Thyroid gland (tissue), 4 donors: ENCODE data around the gene C1orf210. TPM values are rescaled to one million over a fixed set of nuclear protein-coding genes. Genes with fewer than 3 reads are reported as not detected.
A peak's percentile ranks its signal among the peaks of the same experiment; 100 is the strongest.

Experiments used
- DNase-seq, 2 donors: peaks; one replicate each; pipeline ENCODE4 v3.0.0-alpha.2; 2019
- H3K27ac ChIP-seq, 3 donors: fragments of 200-600 bp; sonication (generic); 1 replicate in 2 of 3; 2 replicates in 1 of 3; pipeline ENCODE4 v1.5.1; 2016 to 2019; ENCODE audit warnings: mild to moderate bottlenecking in 1 of 3, moderate library complexity in 1 of 3
- H3K27me3 ChIP-seq: fragments of 200-600 bp; sonication (generic); one replicate; pipeline ENCODE4 v1.5.1; 2019
- H3K36me3 ChIP-seq, 2 donors: fragments of 200-600 bp; sonication (generic); one replicate each; pipeline ENCODE4 v1.5.1; 2016 to 2019
- H3K4me1 ChIP-seq, 2 donors: fragments of 200-600 bp; sonication (generic); one replicate each; pipeline ENCODE4 v1.5.1; 2017 to 2019
- H3K4me3 ChIP-seq, 3 donors: fragments of 200-600 bp; sonication (generic); replicated peaks in 1 of 3; 1 replicate in 2 of 3; 2 replicates in 1 of 3; pipeline ENCODE4 v1.5.1; 2016; ENCODE audit warnings: mild to moderate bottlenecking in 1 of 3
- H3K9me3 ChIP-seq: fragments of 200-600 bp; sonication (generic); one replicate; pipeline ENCODE4 v1.5.1; 2017
- POLR2A ChIP-seq, 2 donors: fragments of 450-650 bp; IDR thresholded peaks; one replicate each; pipeline ENCODE4 v1.6.1; 2017; ENCODE audit warnings: antibody characterized with exemption in 2 of 2, mild to moderate bottlenecking in 2 of 2, moderate library complexity in 1 of 2
- WGBS, 2 donors: methylation state at CpG; one replicate each; pipeline ENCODE4 v1.1.5; 2017; 5-methylcytosine and 5-hydroxymethylcytosine counted together
- intact Hi-C: fragments of 100-400 bp; cut with DNase I; formaldehyde crosslinking; loops from one replicate; pipeline ENCODE4 v1.15.1; 2023
- total RNA-seq, 4 donors: library from RNA; depleted of rRNA; stranded (reverse); fragments of >200 nt; gene quantifications; one replicate each; pipeline ENCODE4 v1.2.3, GENCODE V29; 2016
- TF ChIP-seq, protein P1 (sequence below), 6 experiments: fragments of 200-600 bp in 3 of 6; fragments of 450-650 bp in 3 of 6; sonication (generic) in 3 of 6; IDR thresholded peaks; one replicate each; pipeline ENCODE4 v1.5.1; 2016 to 2019; ENCODE audit warnings: antibody characterized with exemption in 6 of 6, mild to moderate bottlenecking in 2 of 6, inconsistent platforms in 1 of 6, moderate library complexity in 1 of 6

Gene C1orf210
- 10 to 100 TPM; 22.7 to 49.7 (median 36.3) TPM for total RNA-seq

DNA sequence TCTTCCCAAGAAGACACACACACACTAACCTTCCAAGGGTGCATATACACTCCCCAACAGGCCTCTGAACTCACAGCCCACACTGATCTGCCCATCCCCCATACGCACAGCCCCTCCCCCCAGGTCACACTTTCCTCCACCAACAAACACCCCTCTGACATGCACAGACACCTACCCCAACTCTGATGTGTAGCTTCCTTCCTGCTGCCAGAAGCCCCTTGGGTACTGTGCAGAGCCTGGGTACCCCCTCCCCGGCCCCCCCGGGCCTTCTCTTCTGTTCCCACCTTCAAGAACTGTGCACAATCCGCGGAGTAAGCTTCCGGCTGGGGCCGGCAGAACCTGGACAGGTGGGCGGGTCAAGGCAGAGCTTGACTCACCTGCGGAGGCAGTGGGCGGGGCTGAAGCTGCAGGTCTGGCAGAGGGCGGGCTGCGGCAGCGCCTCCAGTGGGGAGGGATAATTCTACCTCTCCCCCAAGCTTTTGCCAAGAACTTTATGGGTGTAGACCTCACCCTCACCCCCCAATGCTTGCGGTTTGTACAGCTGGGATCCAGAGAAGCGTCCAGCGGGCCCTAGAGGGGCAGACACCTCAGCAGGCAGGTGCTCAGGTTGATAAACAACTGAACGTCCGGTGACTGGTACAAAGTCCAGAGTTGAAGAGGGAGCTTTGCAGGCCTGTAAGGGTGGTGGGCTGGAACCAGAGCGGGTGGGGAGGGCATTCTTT, at the start of gene C1orf210:
C1orf210 (minus strand) TSS at position 313 of the 722 bp plus-strand sequence. CDS start 2,311 bp downstream, outside the sequence.
- intact Hi-C loops: no loop called here
- H3K27ac ChIP-seq: peak within 1 kb of the TSS; percentile 40 to 91 (median 79)
- peak within 1 kb of the TSS in 2 of 3 donors; percentile 35 to 40 for H3K4me3 ChIP-seq

DNA sequence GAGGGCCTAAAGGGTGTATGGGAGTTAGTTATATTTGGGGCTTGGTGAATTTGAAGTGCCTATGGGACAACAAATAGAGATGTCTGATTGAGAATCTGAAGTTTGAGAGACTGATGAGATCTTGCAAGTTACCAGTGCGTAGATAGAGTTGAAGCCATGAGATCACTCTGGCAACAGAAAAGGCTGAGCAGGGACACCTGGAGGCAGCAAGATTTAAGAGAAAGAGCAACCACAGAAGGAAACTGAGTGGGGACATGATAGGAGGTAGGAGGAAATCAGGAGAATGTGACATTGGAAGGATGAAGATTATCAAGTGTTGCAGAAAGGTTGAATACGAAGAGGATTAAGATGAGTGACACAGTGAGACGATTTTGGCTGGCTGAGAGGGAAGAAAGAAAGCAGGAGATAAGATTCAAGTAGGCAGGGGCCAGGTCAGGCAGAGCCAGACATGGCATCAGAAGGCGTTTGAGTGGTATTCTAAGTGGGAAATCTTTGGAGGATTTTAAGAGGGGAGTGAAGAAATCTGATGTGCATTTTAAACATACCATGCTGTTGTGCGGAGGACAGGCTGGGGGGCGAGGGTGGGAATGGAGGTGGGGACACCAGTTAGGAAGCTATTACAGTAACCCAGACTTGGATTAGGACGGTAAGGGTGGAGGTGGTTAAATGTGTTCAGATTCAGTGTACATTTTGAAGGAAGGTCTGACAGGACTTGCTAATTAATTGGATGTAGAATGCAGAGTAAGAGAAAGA, 49.2 kb upstream of the C1orf210 start:
- H3K27ac ChIP-seq: no peak overlapping the region
- no peak for DNase-seq
- TF ChIP-seq POLR2A (IDR thresholded peaks at IDR 0.05): no peak
- TF ChIP-seq, protein P1, sequence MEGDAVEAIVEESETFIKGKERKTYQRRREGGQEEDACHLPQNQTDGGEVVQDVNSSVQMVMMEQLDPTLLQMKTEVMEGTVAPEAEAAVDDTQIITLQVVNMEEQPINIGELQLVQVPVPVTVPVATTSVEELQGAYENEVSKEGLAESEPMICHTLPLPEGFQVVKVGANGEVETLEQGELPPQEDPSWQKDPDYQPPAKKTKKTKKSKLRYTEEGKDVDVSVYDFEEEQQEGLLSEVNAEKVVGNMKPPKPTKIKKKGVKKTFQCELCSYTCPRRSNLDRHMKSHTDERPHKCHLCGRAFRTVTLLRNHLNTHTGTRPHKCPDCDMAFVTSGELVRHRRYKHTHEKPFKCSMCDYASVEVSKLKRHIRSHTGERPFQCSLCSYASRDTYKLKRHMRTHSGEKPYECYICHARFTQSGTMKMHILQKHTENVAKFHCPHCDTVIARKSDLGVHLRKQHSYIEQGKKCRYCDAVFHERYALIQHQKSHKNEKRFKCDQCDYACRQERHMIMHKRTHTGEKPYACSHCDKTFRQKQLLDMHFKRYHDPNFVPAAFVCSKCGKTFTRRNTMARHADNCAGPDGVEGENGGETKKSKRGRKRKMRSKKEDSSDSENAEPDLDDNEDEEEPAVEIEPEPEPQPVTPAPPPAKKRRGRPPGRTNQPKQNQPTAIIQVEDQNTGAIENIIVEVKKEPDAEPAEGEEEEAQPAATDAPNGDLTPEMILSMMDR (IDR thresholded peaks at IDR 0.05): peak in 3 of 6 experiments; percentile 6 to 24 (median 13)
- H3K36me3 ChIP-seq: no peaks in the 10 kb centered on the region
- intact Hi-C loops: no loop called here
- WGBS, 2 donors: 79 to 80% methylated on average over 7 of the region's 7 CpGs
- H3K4me1 ChIP-seq: peaks cover 9 to 18% of the 10 kb centered on the region in 2 donors
- H3K4me3 ChIP-seq: no peak overlapping the region
- no peaks in the 10 kb centered on the region for H3K27me3 ChIP-seq
- H3K9me3 ChIP-seq: no peaks in the 10 kb centered on the region

More for the DNA sequence above, at the start of gene C1orf210:
- Histone ChIP-seq H3K4me1 (peaks cover 13 to 23% of the 10 kb centered on the region in 2 donors), H3K27me3 (no peaks in the 10 kb centered on the region), H3K9me3 (no peaks in the 10 kb centered on the region), H3K36me3 (no peaks in the 10 kb centered on the region)
- WGBS, 2 donors: 17 to 23% methylated on average over 19 of the region's 19 CpGs
- peak; percentile 98 for DNase-seq
- TF ChIP-seq POLR2A (IDR thresholded peaks at IDR 0.05): peak in 1 of 2 donors; percentile 93
- TF ChIP-seq, protein P1 (IDR thresholded peaks at IDR 0.05): peak in 4 of 6 experiments; percentile 43 to 61 (median 51)

DNA sequence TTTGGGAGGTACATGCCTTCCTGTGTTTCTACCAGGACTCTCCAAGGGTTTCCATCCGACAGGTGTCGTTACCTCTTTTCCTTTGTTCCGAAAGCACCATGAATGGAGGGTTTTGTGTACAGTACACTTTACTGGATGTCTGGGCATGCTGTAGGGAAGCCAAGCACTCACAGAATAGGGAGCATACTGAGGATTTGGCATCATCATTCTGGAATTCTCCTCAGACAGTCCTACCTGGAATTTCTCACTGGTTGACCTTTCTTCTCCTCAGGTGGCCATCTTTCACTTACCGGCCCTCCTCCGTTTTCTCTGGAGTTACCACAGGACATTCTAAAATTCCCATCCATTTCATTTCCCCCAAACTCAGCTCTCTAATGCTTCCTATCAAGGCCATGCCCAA, 46.3 kb upstream of the C1orf210 start:
- TF ChIP-seq, protein P1 (IDR thresholded peaks at IDR 0.05): no peak
- no peak for TF ChIP-seq POLR2A (IDR thresholded peaks at IDR 0.05)
- no peak for DNase-seq
- Histone ChIP-seq H3K27ac (no peak overlapping the region), H3K36me3 (no peaks in the 10 kb centered on the region), H3K9me3 (no peaks in the 10 kb centered on the region), H3K27me3 (no peaks in the 10 kb centered on the region), H3K4me3 (no peak overlapping the region), H3K4me1 (peaks cover 4 to 14% of the 10 kb centered on the region in 2 donors)
- WGBS, 2 donors: 97 to 98% methylated on average over 5 of the region's 5 CpGs
- intact Hi-C loops: no loop called here

DNA sequence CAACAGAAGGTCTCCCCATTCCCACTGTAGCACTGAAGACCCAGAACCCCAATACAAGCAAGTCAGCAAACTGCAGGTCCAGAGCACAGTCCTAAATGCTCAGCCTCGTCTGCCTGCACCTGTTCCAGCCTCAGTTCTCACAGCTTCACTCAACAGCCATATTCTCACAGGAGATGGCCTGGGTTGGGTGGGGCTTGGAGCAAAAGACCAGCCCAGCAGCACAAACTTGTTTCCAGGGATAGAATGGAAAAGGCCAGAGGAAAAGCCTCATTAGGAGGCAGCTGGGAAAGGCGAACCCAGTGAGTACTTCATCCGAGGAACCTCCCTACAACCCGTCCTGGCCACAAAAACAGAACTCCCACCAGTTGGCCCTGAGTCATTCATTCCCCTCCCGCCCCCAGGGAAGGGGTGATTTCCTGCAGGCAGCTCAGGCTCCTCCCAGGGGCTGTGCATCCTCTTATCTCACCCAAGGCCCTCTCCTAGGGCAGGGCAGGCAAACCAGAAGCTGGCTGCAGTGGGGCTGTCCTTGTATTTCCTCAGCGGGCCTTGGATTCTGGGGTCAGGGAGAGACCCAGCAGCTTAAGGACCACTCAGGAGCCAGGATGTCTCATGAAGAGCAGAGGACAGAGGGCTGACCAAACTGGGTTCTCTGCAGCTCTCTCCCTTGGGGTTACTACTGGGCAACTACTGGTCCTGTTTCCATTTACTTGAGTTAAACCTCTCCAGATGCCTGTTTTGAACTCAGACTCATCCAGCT, 44.8 kb upstream of the C1orf210 start:
- TF ChIP-seq, protein P1 (IDR thresholded peaks at IDR 0.05): no peak
- TF ChIP-seq POLR2A (IDR thresholded peaks at IDR 0.05): no peak
- H3K9me3 ChIP-seq: no peaks in the 10 kb centered on the region
- no peaks in the 10 kb centered on the region for H3K27me3 ChIP-seq
- intact Hi-C loops: no loop called here
- DNase-seq: peak in 1 of 2 donors; percentile 22
- no peak overlapping the region for H3K27ac ChIP-seq
- H3K4me1 ChIP-seq: peaks cover 4 to 14% of the 10 kb centered on the region in 2 donors
- no peak overlapping the region for H3K4me3 ChIP-seq
- H3K36me3 ChIP-seq: no peaks in the 10 kb centered on the region
- 35 to 80% methylated on average over 6 of the region's 6 CpGs for WGBS, 2 donors
